IMR-90 (cell line): ENCODE results near the gene NAA38.

ENCODE experiments used
- CEBPB ChIP-seq: IDR thresholded peaks from 2 replicates; pipeline ENCODE4 v1.6.1; 2012; ENCODE audit warnings: low read depth, low read length, improper control_type of control experiment
- CTCF ChIP-seq: conservative IDR thresholded peaks from 2 replicates; pipeline ENCODE4 v1.5.1; 2012; ENCODE audit warnings: mild to moderate bottlenecking, low read depth, low read length, improper control_type of control experiment
- FOS ChIP-seq: fragments of 150-350 bp; IDR thresholded peaks from 2 replicates; pipeline ENCODE4 v1.6.1; 2016; ENCODE audit warnings: low read depth, low read length

- no peak for TF ChIP-seq CTCF
- 0 out of 2 replicates have a peak, but pooled peaks have one; percentile 15 for TF ChIP-seq FOS
- TF ChIP-seq CEBPB: peak; percentile 95
These were observed 19.0 kb downstream of the NAA38 start for GRCh38 chr17:7838090-7839075.
